HuH-7 (cell line): ENCODE results near the gene LDHA.
A peak's percentile ranks its signal among the peaks of the same experiment; 100 is the strongest.

Source experiments
- DNase-seq: peaks from one replicate; pipeline ENCODE4 v3.0.0; 2011; ENCODE audit warnings: low spot score

Gene LDHA

DNA sequence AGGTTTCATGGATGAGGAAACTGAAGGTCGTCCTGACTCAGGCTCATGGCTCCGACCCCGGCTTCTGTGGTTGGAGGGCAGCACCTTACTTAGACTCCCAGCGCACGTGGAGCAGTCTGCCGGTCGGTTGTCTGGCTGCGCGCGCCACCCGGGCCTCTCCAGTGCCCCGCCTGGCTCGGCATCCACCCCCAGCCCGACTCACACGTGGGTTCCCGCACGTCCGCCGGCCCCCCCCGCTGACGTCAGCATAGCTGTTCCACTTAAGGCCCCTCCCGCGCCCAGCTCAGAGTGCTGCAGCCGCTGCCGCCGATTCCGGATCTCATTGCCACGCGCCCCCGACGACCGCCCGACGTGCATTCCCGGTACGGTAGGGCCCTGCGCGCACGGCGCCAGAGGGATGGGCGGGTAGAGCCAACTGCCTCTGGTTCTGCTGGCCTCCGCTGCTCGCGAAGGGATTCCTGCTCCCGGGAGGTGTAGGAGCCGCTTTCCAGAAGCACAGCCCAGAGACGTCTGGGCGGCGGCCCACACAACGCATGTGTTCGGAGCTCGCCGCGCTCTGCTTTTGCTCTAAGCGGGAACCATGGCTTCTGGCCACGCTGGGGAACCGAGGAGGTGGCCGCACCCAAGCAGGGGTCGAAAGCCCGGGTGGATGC lies at the start of gene LDHA:
LDHA (plus strand) TSS at position 289 of the 653 bp plus-strand sequence. CDS start 2,280 bp downstream, outside the sequence.
- DNase-seq = peak; percentile 77

DNA sequence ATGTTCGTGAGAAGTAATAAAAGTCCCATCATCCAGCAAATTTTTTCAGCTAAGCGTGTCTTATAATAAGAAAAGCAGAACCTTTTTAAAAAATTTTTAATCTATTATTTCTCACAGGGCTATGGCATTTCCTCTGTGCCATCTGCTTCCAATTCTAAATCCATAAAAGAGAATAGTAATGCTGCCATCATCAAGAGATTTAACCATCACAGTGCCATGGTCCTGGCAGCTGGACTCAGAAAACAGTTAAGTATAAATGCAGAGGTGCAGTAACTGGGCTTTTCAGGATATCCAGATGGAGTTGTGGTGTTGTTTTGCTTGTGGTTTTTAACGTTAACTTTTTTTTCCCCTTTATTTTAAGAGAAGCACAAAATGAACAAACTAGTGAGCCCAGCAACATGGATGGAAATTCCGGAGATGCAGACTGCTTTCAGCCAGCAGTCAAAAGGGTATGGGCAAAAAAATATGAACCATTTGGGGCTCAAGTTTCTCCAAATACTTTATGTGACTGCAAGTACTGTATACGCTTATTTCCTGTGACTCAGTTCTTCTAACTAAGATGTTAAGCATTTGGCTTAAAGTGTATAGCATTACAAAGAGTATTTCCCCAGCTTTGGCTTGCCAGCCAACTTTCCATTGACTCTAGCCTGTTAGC lies 46.8 kb upstream of the LDHA start:
- no peak for DNase-seq

DNA sequence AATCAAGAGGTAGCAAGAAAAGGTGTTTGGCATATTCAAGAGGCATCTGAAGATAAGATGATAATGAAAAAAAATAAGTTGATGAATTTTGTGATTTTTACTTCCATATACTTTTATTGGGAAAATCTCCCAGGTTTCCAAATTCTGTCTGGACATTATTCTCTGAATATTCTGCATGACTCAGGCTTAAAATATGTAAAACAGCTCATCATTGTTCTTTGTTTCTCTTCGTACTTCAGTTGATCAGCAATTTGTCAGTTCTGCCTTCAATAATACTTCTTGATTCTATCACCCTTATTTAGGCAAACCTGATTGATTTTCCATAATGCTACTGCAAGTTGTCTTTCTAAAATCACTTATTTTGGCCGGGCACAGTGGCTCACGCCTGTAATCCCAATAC lies 41.8 kb upstream of the LDHA start:
- no peak for DNase-seq

DNA sequence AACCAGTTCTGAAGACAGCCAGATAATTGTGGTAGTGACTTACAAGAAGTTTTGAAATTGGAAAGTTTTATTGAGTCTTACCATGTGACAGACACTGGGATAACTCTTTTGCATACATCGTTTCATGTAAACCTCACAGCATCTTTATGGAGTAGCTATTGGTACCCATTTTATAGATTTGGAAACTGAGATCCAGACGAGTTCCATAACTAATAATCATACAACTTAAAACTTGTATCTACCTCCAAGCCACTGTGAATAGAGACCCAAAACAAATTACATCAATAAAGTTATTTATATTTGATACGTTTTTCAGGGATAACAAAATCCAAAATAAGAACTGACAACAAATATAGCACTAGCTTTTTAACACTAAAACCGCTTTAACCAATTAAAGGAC lies 35.7 kb upstream of the LDHA start:
- no peak for DNase-seq

DNA sequence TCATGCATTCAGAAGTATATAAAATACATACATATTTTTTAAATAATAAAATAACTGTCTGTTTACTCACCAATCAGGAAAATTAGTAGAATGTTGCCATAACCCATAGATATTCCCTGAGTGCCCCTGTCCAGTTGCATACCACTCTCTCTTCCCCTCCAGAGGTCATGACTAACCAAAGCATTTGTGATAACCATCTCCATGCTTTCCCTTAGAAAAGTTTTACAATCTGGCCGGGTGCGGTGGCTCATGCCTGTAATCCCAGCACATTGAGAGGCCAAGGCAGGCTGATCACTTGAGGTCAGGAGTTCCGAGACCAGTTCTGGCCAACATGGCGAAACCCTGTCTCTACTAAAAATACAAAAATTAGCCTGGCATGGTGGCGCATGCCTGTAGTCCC lies 33.2 kb upstream of the LDHA start:
- DNase-seq = no peak

DNA sequence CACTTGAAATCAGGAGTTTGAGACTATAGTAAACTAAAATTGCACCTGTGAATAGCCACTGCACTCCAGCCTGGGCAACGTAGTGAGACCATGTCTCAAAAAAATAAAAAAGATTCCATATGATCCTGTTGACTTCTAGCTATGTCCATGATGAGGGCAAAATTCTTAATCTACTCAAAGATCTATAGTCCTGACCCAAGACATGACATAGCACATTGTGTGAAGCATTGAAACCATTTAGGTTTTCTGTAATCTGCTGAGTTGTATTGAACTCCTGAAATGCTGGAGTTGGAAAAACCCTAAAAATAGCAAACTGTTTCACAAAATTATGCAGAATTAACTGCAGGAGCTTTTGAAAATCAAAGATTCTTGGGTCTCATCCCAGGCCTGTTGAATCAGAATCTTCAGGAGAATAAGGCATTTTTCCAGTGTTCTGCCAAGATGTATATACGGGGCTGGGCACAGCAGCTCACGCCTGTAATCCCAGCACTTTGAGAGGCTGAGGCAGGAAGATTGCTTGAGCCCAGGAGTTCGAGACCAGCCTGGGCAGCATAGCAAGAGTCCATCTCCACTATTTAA lies 29.8 kb upstream of the LDHA start:
- DNase-seq = no peak

DNA sequence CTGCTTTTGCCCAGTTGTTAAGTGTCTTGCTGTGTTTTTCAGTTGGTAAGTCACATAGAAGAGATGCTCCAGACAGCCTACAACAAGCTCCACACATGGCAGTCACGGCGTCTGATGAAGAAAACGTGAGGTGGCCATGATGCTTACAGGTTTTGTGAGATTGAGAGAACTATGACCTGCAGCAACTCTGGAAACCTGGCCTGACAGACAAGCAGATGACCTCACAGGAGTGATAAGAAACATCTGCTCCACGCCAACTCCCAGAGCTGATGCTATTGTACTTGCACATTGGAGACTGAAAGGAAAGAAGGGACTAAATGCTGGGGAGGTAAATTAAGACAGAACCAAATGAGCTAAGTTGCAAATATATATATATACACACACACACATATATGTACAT lies 28.6 kb upstream of the LDHA start:
- no peak for DNase-seq

DNA sequence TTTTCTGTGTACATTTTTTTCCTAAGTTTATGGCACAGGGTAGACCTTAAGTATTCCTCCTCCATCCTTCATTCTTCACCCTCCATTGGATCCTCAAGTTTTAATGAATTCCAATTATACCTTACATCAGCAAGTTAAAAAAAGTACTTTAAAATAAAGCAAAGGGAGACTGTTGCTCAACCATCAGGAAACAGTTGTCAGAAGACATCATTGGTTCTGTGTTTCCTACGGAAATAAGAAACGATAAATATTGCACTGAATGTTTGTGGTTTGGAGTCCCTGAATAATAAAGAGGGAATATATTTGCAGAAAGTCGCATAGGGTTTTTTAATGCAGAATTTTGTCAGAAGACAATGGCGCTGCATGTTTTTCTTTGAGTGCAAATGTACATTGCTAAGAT lies 28.1 kb upstream of the LDHA start:
- DNase-seq = no peak

DNA sequence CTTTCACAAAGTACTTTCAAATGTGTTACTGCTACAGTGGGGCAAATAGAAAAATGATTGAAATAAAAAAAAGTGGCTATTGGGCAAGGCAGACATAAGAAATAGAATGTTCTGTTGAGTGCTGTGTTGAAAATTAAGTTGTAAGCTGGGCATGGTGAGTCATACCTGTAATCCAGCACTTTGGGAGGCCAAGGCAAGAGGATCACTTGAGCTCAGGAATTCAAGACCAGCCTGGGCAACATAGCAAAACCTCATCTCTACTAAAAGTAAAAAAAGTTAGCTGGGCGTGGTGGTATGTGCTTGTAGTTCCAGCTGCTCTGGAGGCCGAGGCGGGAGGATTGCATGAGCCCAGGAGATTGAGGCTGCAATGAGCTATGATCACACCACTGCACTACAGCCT lies 26.9 kb upstream of the LDHA start:
- DNase-seq = no peak

DNA sequence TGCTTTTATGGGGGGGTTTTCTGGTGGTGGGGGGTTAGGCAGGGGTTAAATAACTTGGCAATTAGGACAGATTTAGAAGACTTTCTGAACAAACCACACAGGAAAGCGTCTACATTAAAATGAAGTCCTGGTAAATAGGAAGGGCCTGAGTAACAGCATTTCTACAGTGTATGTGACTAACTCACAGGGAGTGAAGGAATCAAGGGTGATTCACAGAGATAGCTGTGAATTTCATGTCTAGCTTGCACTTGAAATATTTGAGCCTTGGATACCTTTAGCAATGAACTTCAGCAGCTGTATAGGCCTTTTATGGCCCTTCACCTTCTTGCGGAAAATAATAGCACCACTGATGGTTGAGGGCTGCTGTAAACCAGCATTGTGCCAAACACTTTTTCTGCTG lies 26.1 kb upstream of the LDHA start:
- no peak for DNase-seq

DNA sequence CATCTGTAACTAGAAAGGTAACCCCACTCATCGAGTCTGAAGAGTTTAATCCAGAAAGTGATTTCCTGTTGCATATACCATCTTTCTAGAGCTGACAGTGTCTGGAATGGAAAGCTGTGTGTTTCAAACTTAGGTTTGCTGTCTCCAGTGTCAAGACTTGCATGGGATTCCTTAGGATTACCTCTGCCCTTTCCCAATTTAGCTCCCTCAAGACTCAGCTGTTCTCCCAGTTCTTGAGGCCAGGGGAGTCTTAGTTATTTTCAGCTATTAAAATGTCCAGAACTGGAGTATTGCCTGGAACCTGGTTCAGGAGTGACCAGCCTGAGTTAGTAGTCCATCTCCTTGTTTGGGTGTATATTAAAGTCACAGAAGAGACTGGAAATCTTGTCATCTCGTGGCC lies 25.0 kb upstream of the LDHA start:
- no peak for DNase-seq

DNA sequence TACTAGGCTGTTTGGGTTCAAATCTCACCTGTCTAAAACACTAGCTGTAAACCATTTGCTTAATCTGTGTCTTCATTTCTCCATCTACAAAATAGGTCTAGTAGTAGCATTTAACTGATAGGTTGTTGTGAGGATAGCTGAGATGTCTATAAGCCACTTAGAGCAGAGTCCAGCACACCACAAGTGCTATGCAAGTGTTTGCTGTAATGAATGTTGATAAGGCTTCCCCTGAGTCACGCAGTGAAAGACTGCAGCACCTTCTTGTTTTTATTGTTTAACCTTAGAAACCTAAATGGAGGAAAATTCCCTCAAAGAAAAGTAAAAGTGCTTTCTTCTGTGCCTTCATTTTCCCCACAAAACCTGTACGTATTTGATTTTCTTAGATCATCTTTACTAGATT lies 23.1 kb upstream of the LDHA start:
- DNase-seq = no peak

DNA sequence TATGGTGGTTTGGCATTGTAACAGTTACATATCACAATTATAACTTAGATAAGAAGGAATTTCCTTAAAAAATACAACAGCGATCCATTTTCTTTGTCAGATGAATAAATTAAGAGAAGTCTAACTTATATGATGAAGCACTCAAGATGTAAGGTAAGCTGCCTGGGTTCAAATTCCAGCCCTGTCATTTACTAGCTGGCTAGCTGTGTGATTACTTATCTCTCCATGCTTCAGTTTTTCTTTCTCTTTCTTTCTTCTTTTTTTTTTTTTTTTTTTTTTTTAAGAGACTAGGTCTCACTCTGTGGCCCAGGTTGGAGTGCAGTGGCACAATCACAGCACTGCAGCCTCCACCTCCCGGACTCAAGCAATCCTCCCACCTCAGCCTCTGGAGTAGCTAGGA lies 22.2 kb upstream of the LDHA start:
- no peak for DNase-seq

DNA sequence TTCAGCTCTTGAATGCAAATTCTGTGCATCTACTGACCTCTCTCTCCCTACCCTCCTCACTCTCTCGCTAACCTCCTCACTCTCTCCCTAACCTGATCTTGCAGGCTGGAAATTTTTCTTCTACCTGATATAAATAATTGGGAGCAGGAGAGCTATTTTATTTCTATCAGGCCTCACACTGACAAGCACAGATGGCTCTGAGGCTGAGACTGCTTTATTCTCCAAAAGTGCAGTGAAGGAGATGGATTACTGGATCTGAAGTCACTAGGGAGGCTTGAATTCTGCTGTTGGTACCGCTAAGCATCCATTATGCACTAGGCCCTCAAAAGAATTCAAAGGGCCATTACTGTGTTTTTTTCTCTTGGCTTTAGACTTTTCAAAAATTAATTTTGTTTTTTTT lies 19.4 kb upstream of the LDHA start:
- DNase-seq = no peak

DNA sequence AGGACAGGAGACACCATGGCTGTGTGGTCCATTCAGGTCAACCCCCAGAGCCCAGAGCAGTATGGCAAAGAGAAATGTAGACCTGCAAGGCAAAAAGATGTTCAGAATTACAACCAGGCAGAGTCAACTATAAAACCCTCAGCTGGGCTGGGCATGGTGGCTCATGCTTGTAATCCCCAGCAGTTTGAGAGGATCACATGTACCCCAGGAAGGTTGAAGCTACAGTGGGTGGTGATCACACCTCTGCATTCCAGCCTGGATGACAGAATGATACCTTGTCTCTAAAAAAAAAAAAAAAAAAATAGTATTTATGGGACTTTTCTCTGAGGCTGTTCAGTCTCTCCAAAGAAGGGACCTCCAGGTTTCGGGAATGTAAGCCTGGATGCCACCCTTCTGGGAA lies 18.4 kb upstream of the LDHA start:
- no peak for DNase-seq

DNA sequence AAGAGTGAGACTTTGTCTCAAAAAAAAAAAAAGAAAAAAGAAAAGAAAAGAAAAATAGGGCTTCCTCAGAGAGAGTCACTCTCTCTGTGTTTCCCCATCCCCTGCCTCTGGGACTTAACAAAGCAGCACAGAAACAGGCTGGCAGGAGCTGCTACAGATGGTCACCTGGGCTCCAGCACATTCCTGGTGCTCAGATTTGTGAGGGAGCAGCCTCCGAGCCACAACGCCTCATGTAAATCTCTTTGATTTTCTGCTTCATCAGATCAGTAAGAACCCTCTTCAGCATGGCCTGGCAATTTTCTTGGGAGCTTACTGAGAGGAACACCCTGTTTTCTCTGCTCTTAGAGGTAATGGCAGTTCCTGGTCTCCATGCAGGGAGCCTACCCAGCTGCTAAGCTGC lies 15.2 kb upstream of the LDHA start:
- DNase-seq = no peak

DNA sequence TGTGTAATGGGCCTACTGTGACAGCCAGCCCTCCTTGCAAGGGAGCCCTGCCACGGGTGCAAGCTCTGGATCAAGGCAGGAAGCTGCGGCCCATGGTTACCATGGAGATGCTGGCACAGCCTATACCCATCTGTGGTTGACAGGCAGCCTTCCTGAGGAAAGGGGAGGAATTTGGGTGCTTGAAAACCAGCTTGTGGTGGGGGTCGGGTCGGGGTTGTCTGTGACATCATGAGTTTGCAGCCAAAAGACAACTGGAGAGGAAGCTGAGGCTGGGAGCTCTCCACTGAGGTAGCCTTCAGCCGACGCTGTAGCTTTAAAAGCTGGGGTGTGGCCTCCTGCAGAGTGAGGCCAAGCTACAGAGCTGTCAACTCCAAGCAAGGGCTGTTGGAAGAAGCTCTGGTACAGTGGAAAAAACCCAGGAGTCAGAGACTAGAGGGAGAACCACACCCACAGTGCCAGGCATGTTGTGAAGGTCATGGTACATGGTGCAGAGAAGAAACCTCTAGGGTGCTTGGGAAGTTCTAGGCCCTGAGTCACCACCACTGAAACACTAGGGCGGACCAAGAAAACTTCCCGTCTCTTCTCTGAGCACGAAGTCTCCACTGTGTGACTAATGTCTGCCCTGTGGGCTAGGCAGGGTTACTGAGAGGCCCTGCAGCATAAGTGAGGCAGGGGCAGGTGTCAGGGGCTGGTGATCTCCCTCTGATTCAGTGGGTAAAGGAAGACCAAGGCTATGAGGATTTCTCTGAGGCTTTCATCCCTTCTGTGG lies 10.8 kb upstream of the LDHA start:
- DNase-seq = peak; percentile 34

DNA sequence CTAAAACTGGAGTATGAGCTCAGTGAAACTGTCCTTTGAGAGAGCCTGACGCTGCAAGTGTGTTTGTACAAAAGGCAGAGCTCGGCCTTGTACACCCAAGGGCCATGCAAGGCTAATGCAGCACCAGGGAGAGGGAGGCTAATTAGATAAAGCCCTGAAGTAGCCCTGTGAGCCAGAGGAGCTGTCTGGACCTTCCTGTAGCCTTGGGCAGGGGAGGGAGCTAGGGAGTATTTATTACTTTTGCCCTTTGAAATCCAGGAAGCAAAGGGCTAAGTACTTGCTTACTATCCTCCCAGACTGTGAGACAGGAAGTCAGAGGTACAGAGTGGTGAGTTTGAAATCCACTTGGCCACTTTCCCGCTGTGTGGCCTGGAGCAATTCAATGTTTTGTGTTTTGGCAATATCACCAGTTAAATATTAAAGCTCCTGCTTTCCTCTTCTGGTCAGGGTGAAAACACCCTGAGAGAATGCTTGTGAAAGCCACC lies 10.2 kb upstream of the LDHA start:
- peak; percentile 47 for DNase-seq

DNA sequence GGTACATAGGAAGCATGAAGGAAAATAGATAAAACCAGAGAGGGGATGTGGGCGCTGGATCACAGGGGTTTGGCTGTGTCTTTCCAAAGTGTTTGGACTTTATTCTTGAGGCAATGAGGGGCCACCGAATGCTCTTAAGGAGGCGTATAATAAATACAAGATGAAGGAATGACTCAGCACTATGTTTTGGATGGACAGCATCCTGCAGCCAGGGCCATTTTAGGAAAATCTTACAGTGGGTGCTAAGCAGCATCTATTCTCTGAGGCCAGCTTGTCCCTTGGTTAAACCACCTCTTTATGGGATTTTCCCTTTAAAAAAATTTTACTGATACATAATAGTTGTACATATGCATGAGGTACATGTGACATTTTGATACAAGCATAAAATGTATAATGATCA lies 4.3 kb upstream of the LDHA start:
- no peak for DNase-seq

DNA sequence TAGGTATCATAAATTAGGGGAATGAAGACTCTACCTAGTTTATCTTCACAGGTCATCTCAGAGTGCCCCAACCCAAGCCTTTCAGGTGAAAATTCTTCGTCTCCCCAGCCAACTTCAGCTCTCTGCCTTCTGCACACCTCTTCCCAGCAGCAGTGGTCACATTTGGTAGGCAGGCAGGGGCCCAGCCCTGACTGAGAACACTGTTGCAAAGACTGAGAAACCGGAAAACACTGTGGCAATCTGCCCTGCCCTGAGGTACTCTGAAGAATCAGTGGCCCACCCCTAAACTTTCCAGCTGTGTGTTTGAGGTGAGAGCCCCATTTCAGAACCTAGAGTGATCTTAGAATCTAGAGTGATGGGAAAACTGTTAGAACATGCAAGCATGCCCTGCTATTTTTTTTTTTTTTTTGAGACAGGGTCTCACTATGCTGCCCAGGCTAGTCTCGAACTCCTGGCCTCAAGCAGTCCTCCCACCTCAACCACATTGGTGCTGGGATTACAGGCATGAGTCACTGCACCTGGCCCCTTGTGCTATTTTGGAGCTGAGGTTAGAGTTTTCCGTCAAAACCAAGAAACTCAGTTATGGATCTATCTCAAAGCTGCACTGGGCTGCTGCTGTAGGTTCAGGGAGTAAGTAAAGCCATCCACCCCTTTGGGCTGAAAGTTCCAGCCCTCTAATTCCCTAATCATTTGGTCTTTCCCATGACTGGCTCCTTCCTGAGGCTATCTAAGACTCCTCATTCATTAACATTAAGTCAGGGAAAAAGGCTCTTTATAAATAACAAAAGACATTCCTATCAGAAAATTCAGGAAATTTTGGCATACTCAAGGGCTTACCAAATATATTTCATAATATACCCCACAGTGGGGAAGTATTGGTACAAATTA lies 1.7 kb upstream of the LDHA start:
- DNase-seq = no peak

DNA sequence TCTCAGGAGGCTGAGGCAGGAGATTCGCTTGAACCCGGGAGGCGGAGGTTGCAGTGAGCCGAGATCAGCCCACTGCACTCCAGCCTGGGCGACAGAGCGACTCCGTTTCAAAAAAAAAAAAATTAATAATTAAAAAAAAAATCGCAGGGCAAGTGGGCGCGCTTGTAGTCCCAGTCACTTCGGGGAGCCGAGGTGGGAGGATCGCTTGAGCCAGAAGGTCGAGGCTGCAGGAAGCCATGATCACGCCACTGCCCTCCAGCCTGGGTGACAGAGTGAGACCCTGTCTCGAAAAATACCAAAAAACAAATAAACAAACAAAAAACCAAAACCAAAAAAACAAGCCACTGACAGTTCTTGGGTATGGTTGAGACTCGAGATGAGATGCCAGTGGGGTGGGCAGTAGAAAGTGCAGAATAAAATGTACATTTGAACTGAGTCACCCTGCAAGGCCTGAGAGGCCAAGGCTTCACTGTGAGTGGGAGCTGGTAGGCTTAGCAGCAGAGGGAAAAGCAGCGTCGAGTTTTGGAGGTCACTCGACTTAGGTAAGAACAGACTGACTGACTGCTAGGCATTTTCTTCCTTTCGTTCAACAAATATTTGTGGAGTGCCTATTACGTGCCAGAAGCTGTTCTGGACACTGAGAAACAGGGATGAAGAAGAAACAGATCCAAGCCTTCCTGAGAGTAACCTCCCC lies 635 bp upstream of the LDHA start:
- no peak for DNase-seq
